HFF-Myc (cell line): ENCODE measurements around the gene BAHD1.

Source experiments
- DNase-seq: peaks from one replicate; pipeline ENCODE4 v3.0.0-alpha.2; 2011; ENCODE audit warnings: low read depth; ENCODE audit errors: extremely low read depth
- H3K4me3 ChIP-seq: replicated peaks from 2 replicates; pipeline ENCODE4 v1.5.1; 2011; ENCODE audit warnings: low read depth, mild to moderate bottlenecking, control low read depth, low read length
- TF ChIP-seq, protein P1 (sequence below): IDR thresholded peaks from 2 replicates; pipeline ENCODE4 v1.5.1; 2012; ENCODE audit warnings: mild to moderate bottlenecking, low read depth, low read length, control low read depth; ENCODE audit errors: missing control alignments

Gene BAHD1

DNA sequence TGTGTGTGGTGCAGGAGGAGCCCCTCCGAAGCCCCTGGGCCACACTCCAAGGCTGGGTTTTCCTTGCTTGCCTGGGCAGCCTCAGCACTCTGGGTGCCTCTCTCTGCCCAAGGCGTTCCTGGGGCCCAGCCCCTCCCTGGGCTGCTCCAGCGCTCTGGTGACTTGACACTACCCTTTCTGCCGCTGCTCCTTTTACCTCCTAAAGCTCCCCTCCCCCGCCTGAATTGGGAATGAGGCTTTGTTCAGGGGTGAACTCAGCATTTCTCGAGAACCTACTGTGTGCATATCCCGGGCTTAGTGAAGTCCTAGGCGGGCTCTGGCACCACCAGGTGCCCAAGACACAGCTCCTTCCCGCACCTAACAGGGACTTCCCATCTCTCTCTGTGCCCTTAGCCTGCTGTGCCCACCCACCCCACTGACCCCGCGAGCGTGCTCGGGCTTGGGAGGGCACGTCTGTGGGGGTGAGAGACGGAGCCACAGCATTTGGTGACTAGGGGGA, 1.2 kb upstream of the BAHD1 start:
- DNase-seq: no peak
- TF ChIP-seq, protein P1, sequence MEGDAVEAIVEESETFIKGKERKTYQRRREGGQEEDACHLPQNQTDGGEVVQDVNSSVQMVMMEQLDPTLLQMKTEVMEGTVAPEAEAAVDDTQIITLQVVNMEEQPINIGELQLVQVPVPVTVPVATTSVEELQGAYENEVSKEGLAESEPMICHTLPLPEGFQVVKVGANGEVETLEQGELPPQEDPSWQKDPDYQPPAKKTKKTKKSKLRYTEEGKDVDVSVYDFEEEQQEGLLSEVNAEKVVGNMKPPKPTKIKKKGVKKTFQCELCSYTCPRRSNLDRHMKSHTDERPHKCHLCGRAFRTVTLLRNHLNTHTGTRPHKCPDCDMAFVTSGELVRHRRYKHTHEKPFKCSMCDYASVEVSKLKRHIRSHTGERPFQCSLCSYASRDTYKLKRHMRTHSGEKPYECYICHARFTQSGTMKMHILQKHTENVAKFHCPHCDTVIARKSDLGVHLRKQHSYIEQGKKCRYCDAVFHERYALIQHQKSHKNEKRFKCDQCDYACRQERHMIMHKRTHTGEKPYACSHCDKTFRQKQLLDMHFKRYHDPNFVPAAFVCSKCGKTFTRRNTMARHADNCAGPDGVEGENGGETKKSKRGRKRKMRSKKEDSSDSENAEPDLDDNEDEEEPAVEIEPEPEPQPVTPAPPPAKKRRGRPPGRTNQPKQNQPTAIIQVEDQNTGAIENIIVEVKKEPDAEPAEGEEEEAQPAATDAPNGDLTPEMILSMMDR: no peak
- peak overlapping the region; percentile 61 for H3K4me3 ChIP-seq

DNA sequence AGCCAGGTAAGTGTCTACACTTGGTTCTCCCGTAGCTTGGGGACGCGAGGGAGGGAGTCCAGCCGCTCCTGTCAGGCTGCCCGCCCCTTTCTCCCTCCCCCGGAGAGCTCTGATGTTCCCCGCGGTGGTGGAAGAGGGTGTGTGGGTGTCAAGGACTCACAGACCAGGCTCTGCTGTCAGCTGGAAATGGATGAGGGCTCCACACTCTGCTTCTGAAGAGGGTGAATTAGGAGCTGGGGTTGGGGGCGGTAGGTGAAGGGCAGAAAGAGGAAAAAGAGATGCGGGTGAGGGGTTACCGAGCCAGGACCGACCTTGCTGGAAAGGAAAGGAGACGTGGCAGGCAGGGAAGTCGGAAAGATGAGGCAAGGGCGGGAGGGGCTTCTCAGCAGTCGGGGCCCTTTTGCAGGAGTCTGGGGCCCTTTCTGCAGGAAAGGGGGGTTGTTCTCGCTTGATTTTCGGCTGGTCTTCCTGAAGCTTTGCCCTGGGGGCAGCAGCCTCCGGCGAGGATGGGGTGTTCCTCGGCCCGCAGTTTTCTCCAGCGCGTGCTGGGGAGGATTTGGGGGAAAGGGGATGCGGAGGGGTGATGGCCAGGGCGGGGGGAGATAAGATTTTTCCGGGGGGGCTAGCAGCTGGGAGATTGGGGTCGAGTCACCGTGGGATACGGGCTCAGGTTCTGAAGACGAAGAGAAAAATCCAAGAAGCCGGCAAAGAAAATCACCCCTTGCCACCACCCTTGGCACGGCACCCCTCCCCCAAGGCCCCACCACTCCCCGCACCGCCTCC, 602 bp upstream of the BAHD1 start:
- no peak for DNase-seq
- peak overlapping the region; percentile 61 for H3K4me3 ChIP-seq

DNA sequence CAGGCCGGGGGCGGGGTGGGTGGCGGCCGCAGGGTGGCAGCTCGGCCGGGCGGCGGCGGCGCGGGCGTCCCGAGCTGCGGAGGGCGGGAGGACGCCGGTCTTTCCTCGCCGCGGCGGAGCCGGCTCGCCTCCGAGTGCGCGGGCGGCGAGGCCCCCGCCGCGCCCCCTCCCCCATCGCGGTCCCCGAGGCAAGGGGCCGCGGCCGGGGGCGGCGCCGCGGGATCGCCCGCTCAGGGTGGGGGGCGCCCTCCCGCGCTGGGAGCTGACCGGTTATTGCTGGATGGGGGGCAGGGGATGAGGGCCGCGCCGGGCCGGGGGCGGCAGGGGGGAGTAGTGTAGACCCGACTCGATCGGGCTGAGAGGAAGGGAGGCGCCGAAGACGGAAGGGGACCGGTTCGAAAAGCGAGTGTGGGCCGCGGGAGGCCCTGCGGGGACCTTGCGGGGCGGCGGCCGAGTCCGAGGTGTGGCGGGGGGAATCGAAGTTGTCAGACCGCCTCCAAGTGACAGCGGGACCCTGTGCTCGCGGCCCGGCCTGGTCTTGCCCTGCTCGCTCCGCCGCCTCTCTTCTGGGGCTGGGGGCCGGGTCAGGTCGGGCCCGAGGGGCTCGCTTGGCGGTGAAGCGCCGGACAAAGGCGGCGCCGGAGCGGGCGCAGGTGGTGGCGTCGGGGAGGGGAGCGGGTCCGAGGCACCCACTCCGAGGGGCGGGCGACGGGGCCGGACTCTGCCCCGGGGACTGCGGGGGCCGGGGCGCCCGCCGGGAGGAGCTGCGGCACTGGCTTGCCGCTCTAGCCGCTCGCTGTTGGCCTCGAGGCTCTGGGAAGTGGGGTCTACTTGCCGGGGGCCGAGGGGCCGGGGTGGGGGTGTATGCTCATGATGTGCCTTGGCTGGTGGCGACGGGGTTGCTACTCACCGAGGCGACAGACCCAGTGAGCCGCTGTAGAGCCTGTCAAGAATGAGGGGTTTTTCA, 1.1 kb downstream of the BAHD1 start:
- H3K4me3 ChIP-seq: peak overlapping the region; percentile 61
- no peak for DNase-seq
- TF ChIP-seq, protein P1: no peak

More for the DNA sequence above, 602 bp upstream of the BAHD1 start:
- TF ChIP-seq, protein P1: no peak

DNA sequence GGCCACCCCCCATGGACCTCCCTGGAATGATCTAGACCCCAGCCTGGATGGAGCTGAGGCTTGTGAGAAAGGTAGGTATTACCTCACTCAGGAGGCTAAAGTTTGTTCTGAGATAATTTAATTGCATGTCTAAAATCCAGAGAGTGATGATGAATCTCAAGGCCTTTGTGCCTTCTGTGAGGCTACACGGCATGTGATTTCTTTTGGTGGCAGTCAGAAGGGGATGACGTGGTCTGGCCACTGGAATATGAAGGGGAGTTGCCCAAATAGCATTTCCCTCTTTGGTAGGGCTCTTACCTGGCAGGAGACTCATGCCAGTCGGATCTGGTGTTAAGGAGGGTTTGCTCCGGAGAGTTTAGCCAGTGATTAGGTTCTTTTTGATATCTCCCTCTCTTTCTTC, 2.5 kb downstream of the BAHD1 start:
- no peak for DNase-seq

DNA sequence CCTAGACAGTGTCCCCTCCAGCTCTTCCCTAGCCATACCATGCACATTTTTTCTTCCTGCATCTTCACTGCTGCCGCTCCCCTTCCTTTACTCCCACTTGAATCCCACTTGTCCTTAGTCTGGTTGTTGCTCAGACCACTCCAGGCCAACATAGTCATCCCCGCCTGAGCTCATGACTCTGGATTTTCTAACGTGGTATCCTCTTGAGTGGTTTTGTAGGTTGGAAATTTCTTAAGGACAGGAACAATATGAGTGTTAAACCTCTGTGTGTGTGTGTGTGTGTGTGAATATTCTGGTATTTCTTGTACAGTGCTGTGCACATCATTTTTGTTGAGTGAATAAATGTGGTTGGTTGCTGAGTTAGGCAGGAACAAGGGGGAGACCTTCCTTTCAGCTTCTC, 3.1 kb downstream of the BAHD1 start:
- DNase-seq: no peak
- TF ChIP-seq, protein P1: no peak
- no peak overlapping the region for H3K4me3 ChIP-seq

More for the DNA sequence above, 2.5 kb downstream of the BAHD1 start:
- no peak overlapping the region for H3K4me3 ChIP-seq
- TF ChIP-seq, protein P1: no peak

DNA sequence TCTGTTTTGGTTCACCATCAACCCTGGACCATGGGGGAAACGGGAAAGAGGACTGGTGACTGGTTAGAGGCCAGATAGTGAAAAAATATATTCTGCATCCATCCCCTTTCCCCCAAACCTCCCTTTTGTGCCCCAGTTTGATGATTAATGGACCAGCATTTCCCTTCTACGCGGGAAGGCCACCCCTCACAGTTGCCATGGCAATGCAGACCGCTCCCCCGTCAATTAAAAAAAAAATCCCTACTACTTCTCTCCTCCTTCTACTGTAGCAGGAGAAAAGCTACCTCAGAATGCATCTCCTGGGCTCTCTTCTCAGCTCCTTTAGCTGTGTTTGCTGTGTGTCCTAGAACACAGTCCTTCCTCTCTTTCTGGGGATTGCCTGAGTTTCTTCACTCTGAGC, 4.0 kb downstream of the BAHD1 start:
- DNase-seq: no peak
- TF ChIP-seq, protein P1: no peak
- no peak overlapping the region for H3K4me3 ChIP-seq
